ENCODE measurements around the gene TAF4. TPM values are rescaled to one million over a fixed set of nuclear protein-coding genes. Genes with fewer than 3 reads are reported as not detected.

TAF4 gene
- total RNA-seq, 1 experiment from 2014 or later: 64.3 TPM

DNA sequence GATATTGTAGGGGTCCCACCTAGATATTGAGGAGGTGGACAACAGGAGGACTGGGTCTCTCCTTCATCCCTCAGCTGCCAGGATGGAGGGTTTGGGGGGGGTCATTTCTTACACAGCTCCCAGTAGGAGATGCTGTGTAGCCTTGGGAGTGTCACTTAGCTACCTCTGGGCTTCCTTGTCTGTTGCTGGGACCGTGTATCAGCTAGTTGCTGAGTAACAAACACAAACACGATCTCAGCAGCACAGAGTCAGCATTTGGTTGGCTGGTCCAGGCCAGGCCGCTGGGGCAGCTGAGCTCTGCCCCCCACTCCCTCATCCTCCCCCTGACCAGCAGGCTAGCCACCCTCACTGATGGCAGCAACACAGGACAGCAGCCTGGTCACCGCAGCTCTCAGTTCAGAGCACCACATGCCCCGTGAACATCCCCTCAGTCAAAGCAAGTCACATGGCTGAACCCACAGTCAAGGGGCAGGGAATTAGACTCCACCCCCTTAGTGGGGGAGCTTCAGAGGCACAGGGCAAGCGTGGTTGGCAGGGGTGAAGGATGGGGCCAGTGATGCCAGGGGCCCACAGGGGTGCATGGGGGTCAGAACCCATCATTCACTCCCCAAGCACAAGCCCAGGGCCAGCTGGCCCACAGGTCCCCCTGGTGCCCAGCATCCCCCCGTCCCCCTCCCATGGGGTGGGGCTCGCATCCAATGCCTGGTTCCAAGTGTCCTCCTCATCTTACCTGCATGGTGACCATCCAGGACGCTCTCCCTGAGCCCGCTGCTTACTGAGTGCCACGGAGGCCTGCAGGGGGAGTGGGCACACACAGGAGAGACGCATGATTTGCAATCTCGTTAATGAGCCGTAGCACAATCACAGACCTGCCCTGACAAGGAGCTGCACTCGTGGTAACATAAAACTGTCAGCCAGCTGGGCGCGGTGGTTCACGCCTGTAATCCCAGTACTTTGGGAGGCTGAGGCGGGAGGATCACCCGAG is 112.4 kb downstream of the TAF4 start:
- TF ChIP-seq, protein P1, sequence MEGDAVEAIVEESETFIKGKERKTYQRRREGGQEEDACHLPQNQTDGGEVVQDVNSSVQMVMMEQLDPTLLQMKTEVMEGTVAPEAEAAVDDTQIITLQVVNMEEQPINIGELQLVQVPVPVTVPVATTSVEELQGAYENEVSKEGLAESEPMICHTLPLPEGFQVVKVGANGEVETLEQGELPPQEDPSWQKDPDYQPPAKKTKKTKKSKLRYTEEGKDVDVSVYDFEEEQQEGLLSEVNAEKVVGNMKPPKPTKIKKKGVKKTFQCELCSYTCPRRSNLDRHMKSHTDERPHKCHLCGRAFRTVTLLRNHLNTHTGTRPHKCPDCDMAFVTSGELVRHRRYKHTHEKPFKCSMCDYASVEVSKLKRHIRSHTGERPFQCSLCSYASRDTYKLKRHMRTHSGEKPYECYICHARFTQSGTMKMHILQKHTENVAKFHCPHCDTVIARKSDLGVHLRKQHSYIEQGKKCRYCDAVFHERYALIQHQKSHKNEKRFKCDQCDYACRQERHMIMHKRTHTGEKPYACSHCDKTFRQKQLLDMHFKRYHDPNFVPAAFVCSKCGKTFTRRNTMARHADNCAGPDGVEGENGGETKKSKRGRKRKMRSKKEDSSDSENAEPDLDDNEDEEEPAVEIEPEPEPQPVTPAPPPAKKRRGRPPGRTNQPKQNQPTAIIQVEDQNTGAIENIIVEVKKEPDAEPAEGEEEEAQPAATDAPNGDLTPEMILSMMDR (IDR thresholded peaks at IDR 0.05; ENCODE audit: unreplicated experiment): no peak
- H3K4me3 Mint-ChIP-seq (ENCODE audit: low read depth, unreplicated experiment): no peak overlapping the region
- DNase-seq: no peak
- no TSS peak for BruUV-seq (replicated peaks)
- H3K36me3 Mint-ChIP-seq (ENCODE audit: insufficient read depth, unreplicated experiment): no peaks in the 10 kb centered on the region
- CTCF ChIA-PET: no interaction called here
- H3K4me1 Mint-ChIP-seq (ENCODE audit: low read depth, unreplicated experiment): no peaks in the 10 kb centered on the region
- intact Hi-C loops (cut with micrococcal nuclease; ENCODE audit: unreplicated experiment): no loop called here
- no peaks in the 10 kb centered on the region for H3K27me3 Mint-ChIP-seq (ENCODE audit: unreplicated experiment)
- H3K27ac Mint-ChIP-seq (ENCODE audit: unreplicated experiment): no peak overlapping the region
- peaks cover 2% of the 10 kb centered on the region for H3K9me3 Mint-ChIP-seq (ENCODE audit: low read depth, unreplicated experiment)

DNA sequence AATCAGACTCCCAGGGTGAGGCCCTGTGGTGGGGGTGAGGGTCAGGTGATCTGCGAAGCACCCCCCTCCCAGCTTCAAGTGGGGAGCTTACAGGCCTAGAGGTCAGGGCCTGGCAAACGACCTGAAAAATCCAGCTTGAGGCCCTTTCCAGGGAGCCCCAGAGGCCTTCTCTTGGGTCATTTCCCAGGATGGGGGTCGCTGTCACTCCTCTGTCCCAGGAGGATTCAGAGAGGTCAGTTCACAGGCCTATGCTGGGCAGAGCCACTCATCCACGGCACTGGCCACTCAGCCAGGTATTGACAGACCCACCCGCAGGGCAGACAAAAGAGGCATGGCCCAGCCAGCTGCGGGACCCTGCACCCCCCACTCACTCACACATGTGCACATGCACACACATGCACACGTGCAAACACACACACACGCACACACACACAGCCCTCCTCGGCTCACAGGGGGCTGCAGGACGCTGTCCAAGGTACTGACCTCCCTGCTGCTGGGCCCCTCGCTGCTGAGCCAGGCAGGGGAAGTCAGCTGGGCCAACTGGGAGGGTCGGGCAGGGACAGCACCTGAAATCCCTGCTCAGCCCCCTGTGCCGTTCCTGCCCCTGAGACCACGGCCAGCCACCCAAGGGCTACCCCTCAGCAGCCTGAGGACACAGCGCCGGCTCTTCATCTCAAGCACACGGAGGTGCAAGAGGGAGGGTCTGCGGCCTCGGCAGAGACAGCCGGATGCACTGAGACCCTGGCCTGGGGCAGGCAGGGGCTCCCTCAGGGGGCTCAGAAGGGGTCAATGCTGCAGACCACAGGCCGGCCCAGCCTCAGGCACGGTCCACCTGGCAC is 113.8 kb downstream of the TAF4 start:
- peaks cover 2% of the 10 kb centered on the region for H3K9me3 Mint-ChIP-seq (ENCODE audit: low read depth, unreplicated experiment)
- H3K36me3 Mint-ChIP-seq (ENCODE audit: insufficient read depth, unreplicated experiment): no peaks in the 10 kb centered on the region
- no TSS peak for BruUV-seq (replicated peaks)
- H3K27me3 Mint-ChIP-seq (ENCODE audit: unreplicated experiment): no peaks in the 10 kb centered on the region
- H3K27ac Mint-ChIP-seq (ENCODE audit: unreplicated experiment): no peak overlapping the region
- CTCF ChIA-PET: interaction anchor here (0.6 kb wide), 1 partner anchor 28 kb away, joined by 5 read pairs; no protein-coding TSS in a partner anchor
- H3K4me3 Mint-ChIP-seq (ENCODE audit: low read depth, unreplicated experiment): no peak overlapping the region
- TF ChIP-seq, protein P1 (IDR thresholded peaks at IDR 0.05; ENCODE audit: unreplicated experiment): no peak
- intact Hi-C loops (cut with micrococcal nuclease; ENCODE audit: unreplicated experiment): no loop called here
- no peak for DNase-seq
- H3K4me1 Mint-ChIP-seq (ENCODE audit: low read depth, unreplicated experiment): no peaks in the 10 kb centered on the region

DNA sequence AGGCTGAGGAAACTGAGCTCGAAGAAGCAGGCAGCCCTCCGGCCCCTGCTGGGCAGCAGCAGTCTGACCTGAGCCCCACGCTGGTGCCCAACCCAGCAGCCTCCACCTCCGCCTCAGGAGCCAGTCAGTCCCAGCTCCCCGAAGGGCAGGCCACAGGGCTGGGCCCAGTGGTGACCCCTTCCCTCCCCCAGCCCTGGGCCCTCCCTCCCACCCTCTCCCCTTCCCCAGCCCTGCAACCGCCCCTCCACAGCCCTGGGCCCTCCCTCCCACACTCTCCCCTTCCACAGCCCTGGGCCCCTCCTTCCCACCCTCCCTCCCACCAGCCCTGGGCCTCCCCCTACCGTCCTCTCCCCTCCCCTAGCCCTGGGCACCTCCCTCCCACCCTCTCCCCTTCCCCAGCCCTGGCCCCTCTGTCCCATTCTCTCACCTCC is 115.0 kb downstream of the TAF4 start:
- TF ChIP-seq, protein P1 (IDR thresholded peaks at IDR 0.05; ENCODE audit: unreplicated experiment): no peak
- intact Hi-C loops (cut with micrococcal nuclease; ENCODE audit: unreplicated experiment): no loop called here
- DNase-seq: no peak
- Mint-ChIP-seq H3K4me3 (ENCODE audit: low read depth, unreplicated experiment) (no peak overlapping the region), H3K4me1 (ENCODE audit: low read depth, unreplicated experiment) (no peaks in the 10 kb centered on the region), H3K27ac (ENCODE audit: unreplicated experiment) (no peak overlapping the region), H3K27me3 (ENCODE audit: unreplicated experiment) (no peaks in the 10 kb centered on the region), H3K36me3 (ENCODE audit: insufficient read depth, unreplicated experiment) (no peaks in the 10 kb centered on the region), H3K9me3 (ENCODE audit: low read depth, unreplicated experiment) (peaks cover 2% of the 10 kb centered on the region)
- CTCF ChIA-PET: interaction anchor here (0.6 kb wide), 1 partner anchor 16 kb away, joined by 4 read pairs; no protein-coding TSS in a partner anchor
- no TSS peak for BruUV-seq (replicated peaks)

DNA sequence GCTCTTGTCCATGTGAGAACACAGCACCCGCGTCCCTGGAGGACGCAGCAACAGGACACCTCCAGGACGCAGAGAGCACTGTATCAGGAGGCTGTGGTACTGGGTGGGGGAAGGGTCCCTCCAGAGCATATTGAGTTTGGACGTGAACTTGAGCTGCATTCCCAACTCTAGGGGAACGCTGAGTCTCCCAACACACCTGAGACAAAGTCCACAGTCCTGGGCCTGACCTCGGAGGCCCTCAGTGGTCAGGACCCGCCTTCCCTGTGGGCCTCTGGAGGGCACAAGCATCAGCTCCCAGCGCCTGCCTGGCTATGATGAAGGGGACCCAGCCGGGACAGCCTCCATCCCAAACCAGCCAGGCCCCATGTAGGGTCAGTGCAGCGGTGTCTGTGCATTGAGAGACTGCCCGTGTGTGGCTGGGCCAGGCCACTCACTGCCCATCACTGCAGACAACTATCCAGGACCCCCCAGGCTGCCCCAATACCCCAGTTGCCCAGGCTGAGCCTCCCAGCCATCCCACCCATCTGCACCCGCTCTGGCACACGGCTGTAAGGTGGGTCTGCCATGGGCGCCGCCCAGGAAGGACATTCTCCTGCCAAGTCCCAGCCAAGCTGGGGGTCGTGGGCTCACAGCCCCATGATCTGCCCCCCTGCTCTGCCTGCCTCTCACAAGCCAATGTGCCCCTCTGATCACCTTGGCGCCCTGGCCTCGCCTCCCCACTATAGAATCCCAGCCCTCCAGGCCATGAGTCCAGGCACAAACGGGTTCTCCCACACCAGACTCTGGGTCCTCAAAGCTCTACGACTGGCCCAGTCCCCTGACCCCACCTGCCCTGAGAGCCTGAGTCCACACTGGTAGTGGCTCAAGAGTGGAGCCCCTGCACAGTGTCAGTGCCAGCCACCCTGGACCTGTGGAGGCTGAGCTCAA is 115.7 kb downstream of the TAF4 start:
- Mint-ChIP-seq H3K36me3 (ENCODE audit: insufficient read depth, unreplicated experiment) (peaks cover 4% of the 10 kb centered on the region), H3K27me3 (ENCODE audit: unreplicated experiment) (no peaks in the 10 kb centered on the region), H3K4me3 (ENCODE audit: low read depth, unreplicated experiment) (no peak overlapping the region), H3K9me3 (ENCODE audit: low read depth, unreplicated experiment) (peaks cover 2% of the 10 kb centered on the region), H3K4me1 (ENCODE audit: low read depth, unreplicated experiment) (no peaks in the 10 kb centered on the region), H3K27ac (ENCODE audit: unreplicated experiment) (no peak overlapping the region)
- no peak for DNase-seq
- TF ChIP-seq, protein P1 (IDR thresholded peaks at IDR 0.05; ENCODE audit: unreplicated experiment): no peak
- BruUV-seq (replicated peaks): no TSS peak
- intact Hi-C loops (cut with micrococcal nuclease; ENCODE audit: unreplicated experiment): no loop called here
- CTCF ChIA-PET: no interaction called here
